ENCODE data around the gene LRSAM1.

DNA sequence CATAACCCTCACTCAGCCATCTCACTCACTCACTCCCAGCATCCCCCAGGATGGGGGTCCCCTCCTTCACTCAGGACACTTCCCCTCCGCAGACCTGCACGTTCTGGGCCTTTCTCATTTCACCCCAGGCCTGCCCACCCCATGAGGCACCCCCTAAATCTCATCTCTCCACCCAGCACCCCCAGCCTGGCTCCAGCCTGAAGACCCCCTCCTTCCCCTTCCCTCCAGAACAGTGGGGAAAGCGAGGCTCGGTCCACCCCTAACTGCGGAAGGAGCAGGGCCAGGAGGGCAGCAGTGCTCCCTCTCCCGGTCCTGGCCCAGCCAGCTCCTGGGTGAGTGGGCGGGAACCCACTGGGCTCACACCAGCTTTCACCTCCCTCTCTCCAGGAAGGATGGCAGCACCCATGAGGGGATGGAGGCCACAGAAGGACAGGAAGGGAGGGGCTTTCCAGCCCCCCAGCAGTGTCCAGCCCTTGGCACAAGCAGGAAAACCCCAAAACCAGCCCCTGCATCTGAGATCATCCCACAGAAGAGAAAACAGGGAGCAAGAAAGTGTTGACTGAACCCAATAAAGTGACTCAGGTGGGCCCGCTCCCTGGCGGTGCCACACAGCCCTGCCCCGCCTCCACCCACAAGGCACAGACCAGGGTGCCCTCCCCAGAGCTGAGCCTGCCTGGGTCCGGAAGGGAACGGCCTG is 55.0 kb downstream of the LRSAM1 start:
- no peak for TF ChIP-seq EZH2phosphoT487 (conservative IDR thresholded peaks at IDR 0.05; ENCODE audit: low read length)
- TF ChIP-seq, protein P1, sequence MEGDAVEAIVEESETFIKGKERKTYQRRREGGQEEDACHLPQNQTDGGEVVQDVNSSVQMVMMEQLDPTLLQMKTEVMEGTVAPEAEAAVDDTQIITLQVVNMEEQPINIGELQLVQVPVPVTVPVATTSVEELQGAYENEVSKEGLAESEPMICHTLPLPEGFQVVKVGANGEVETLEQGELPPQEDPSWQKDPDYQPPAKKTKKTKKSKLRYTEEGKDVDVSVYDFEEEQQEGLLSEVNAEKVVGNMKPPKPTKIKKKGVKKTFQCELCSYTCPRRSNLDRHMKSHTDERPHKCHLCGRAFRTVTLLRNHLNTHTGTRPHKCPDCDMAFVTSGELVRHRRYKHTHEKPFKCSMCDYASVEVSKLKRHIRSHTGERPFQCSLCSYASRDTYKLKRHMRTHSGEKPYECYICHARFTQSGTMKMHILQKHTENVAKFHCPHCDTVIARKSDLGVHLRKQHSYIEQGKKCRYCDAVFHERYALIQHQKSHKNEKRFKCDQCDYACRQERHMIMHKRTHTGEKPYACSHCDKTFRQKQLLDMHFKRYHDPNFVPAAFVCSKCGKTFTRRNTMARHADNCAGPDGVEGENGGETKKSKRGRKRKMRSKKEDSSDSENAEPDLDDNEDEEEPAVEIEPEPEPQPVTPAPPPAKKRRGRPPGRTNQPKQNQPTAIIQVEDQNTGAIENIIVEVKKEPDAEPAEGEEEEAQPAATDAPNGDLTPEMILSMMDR (IDR thresholded peaks at IDR 0.05; ENCODE audit: insufficient read depth, low read length, poor library complexity, severe bottlenecking): no peak

Data from SU-DHL-6 (cell line).